Vagina (tissue), 2 donors: Measurements from ENCODE around the gene CHMP5.

ENCODE experiments used
- CTCF ChIP-seq, 3 experiments: fragments of 450-650 bp in 2 of 3; fragments of 200-600 bp in 1 of 3; sonication (generic) in 1 of 3; IDR thresholded peaks; one replicate each; pipeline ENCODE4 v1.5.1; 2017 to 2019; ENCODE audit warnings: antibody characterized with exemption in 3 of 3, mild to moderate bottlenecking in 2 of 3, moderate library complexity in 2 of 3
- POLR2A ChIP-seq, 2 donors: fragments of 450-650 bp; IDR thresholded peaks; one replicate each; pipeline ENCODE4 v1.6.1; 2017; ENCODE audit warnings: antibody characterized with exemption in 2 of 2, mild to moderate bottlenecking in 2 of 2, moderate library complexity in 2 of 2
- POLR2AphosphoS5 ChIP-seq, 2 donors: sonication (generic); formaldehyde crosslinking; IDR thresholded peaks; one replicate each; pipeline ENCODE4 v1.9.0; 2017; ENCODE audit warnings: antibody characterized with exemption in 2 of 2, mild to moderate bottlenecking in 2 of 2, low read depth in 1 of 2; ENCODE audit not compliant: insufficient read depth in 1 of 2

DNA sequence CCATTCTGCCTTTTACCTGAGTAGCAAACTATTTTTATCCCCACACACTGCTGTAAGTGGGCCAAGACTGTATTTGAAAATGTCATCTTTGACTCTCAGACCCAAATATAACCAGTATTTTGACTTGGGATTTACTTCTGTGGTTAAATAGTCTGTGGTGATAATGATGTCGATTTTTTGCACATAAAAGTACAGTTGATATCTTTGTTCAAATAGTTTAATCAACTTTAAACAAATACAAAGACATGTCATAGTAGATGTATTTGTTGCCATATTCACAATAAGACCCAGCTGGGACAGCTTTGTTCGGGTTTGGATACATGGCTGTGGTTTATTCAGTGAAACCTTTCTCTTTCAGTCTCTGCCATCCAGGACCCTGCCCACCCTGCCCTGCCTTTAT is 45.9 kb downstream of the CHMP5 start:
- TF ChIP-seq POLR2A (IDR thresholded peaks at IDR 0.05) (no peak), CTCF (IDR thresholded peaks at IDR 0.05) (no peak), POLR2AphosphoS5 (IDR thresholded peaks at IDR 0.05; ENCODE audit: insufficient read depth in 1 of 2, low read depth in 1 of 2) (no peak)
